K562 (cell line): Measurements from ENCODE around the gene COL23A1. TPM values are rescaled to one million over a fixed set of nuclear protein-coding genes. Genes with fewer than 3 reads are reported as not detected.

Experiments
- ATAC-seq: fragments of 200-7000 bp; cut with Tn5 transposase; 3 replicates; pipeline ENCODE4 v1.9.1; 2020; ENCODE audit warnings: moderate library complexity
- BruUV-seq: library from RNA; stranded (reverse); fragments of 400-500 nt; replicated peaks from 2 replicates; lab custom pipeline; 2021; lab: Mats Ljungman, UMichigan
- CTCF ChIA-PET: fragments of 300-600 bp; formaldehyde crosslinking; extraction: SDS; loops from one replicate; lab custom pipeline; 2021; ENCODE audit warnings: low intra/inter-chr PET ratio; lab: Yijun Ruan, JAX
- POLR2A ChIA-PET: fragments of 300-600, 350-650 bp; sonication (Branson Sonifier 250); formaldehyde crosslinking; extraction: SDS; loops from one replicate; lab custom pipeline; 2021; ENCODE audit warnings: antibody characterized with exemption, inconsistent platforms; lab: Yijun Ruan, JAX
- DNase-seq, 4 experiments: peaks; one replicate each; pipeline versions ENCODE4 v3.0.0 to v3.0.0-alpha.2; 2011 to 2018; ENCODE audit warnings: low spot score in 3 of 4, mixed read lengths in 3 of 4; ENCODE audit errors: extremely low read depth in 1 of 4
- FAIRE-seq: peaks from 2 replicates; lab custom pipeline; 2011; peaks lifted over from hg19 to GRCh38; lab: Jason Lieb, UNC
- H2AFZ ChIP-seq: 2 replicates; pipeline ENCODE4 v1.6.0; 2011; ENCODE audit warnings: low read depth, low read length, control low read depth, inconsistent platforms
- H3K27ac ChIP-seq: fragments of 200-600 bp; 3 replicates; pipeline ENCODE4 v1.8.0; 2011; ENCODE audit warnings: low read depth, mild to moderate bottlenecking, control low read depth, inconsistent platforms, low read length, moderate library complexity, mixed read lengths; ENCODE audit errors: extremely low read depth
- H3K27me3 ChIP-seq, 2 experiments: fragments of 300-600 bp in 1 of 2; 2 replicates in 1 of 2; 3 replicates in 1 of 2; pipeline versions ENCODE4 v1.6.0 to v1.8.0; 2011; ENCODE audit warnings: inconsistent platforms in 2 of 2, low read length in 2 of 2, mild to moderate bottlenecking in 1 of 2, mixed read lengths in 1 of 2, moderate library complexity in 1 of 2; ENCODE audit not compliant: control insufficient read depth in 2 of 2, insufficient read depth in 2 of 2
- H3K36me3 ChIP-seq: fragments of 300-600 bp; 3 replicates; pipeline ENCODE4 v1.8.0; 2011; ENCODE audit warnings: mild to moderate bottlenecking, low read length, inconsistent platforms; ENCODE audit not compliant: control insufficient read depth, insufficient read depth
- H3K4me1 ChIP-seq, 2 experiments: fragments of 200-600 bp in 1 of 2; replicated peaks in 1 of 2; 2 replicates in 1 of 2; 3 replicates in 1 of 2; pipeline versions ENCODE4 v1.5.1 to v1.8.0; 2011; ENCODE audit warnings: inconsistent platforms in 2 of 2, low read length in 2 of 2, mild to moderate bottlenecking in 1 of 2, mixed read lengths in 1 of 2, moderate library complexity in 1 of 2; ENCODE audit not compliant: control insufficient read depth in 2 of 2, insufficient read depth in 2 of 2
- H3K4me2 ChIP-seq: 2 replicates; pipeline ENCODE4 v1.6.1; 2011; ENCODE audit warnings: low read length, control low read depth, inconsistent platforms, mixed read lengths; ENCODE audit not compliant: insufficient read depth
- H3K4me3 ChIP-seq: fragments of 200-600 bp; sonication (generic), shearing (Covaris generic); 2 replicates; pipeline ENCODE4 v1.5.1; 2016; ENCODE audit warnings: control low read depth, inconsistent platforms
- H3K79me2 ChIP-seq: fragments of 200-600 bp; 3 replicates; pipeline ENCODE4 v1.8.0; 2011; ENCODE audit warnings: low read length, inconsistent platforms; ENCODE audit not compliant: control insufficient read depth, insufficient read depth
- H3K9ac ChIP-seq, 2 experiments: 2 replicates each; pipeline versions ENCODE4 v1.6.0 to v1.6.1; 2011; ENCODE audit warnings: low read depth in 2 of 2, low read length in 2 of 2, control low read depth in 1 of 2, inconsistent platforms in 1 of 2, mild to moderate bottlenecking in 1 of 2, mixed read lengths in 1 of 2; ENCODE audit not compliant: insufficient read depth in 1 of 2
- H3K9me1 ChIP-seq: one replicate; pipeline ENCODE4 v1.6.0; 2011; ENCODE audit warnings: inconsistent platforms, mild to moderate bottlenecking, low read length, moderate library complexity; ENCODE audit not compliant: control insufficient read depth, insufficient read depth
- H3K9me3 ChIP-seq: replicated peaks from 2 replicates; pipeline ENCODE4 v1.5.1; 2011; ENCODE audit warnings: low read depth, low read length, inconsistent platforms; ENCODE audit not compliant: control insufficient read depth, insufficient read depth
- H4K20me1 ChIP-seq: replicated peaks from 2 replicates; pipeline ENCODE4 v1.6.1; 2011; ENCODE audit warnings: low read length, inconsistent platforms, mixed read lengths; ENCODE audit not compliant: control insufficient read depth, insufficient read depth
- ZNF766 ChIP-seq: fragments of 200-800 bp; sonication (Bioruptor generic); conservative IDR thresholded peaks from 2 replicates; pipeline ENCODE4 v1.6.1; 2016; ENCODE audit warnings: missing genetic modification characterization, missing compliant biosample characterization
- WGBS: fragments of 100-300 bp; shearing (Covaris generic); methylation state at CpG from one replicate; pipeline ENCODE4 v1.1.6; 2016; ENCODE audit warnings: low coverage, mixed read lengths; ENCODE audit not compliant: insufficient coverage; ENCODE audit errors: missing lambda C conversion rate; 5-methylcytosine and 5-hydroxymethylcytosine counted together
- in situ Hi-C: fragments of 300-500 bp; cut with MboI; formaldehyde crosslinking; loops from 4 replicates; pipeline ENCODE4 v1.15.0; 2018; ENCODE audit warnings: inconsistent platforms, mixed read lengths
- intact Hi-C: fragments of 100-400 bp; cut with micrococcal nuclease; formaldehyde crosslinking; loops from 2 replicates; pipeline ENCODE4 v1.14.2; 2022
- polyA plus RNA-seq, 8 experiments: library from polyadenylated mRNA; depleted of rRNA in 4 of 8; stranded (reverse) in 5 of 8; unstranded in 3 of 8; fragments of >200 nt; fragmentation: Nextera tagmentation in 2 of 8; fragmentation: Illumina TruSeq in 1 of 8; extraction: Ambion mirVana in 2 of 8; extraction: Trizol in 1 of 8; gene quantifications; 2 replicates each; pipeline versions ENCODE4 v1.2.1 to v1.2.3, GENCODE V29; 2011 to 2014; ENCODE audit warnings: inconsistent platforms in 1 of 8, missing spikeins in 1 of 8
- total RNA-seq, 7 experiments: library from RNA; depleted of rRNA in 6 of 7; stranded (reverse); fragments of >200 nt in 6 of 7; fragmentation: Illumina TruSeq in 2 of 7; extraction: Trizol in 2 of 7; gene quantifications; 2 replicates each; pipeline versions ENCODE4 v1.2.1 to v1.2.3, GENCODE V29; 2011 to 2021; ENCODE audit warnings: low replicate concordance in 1 of 7
- TF ChIP-seq, protein P1 (sequence below): fragments of 250-450 bp; sonication (Bioruptor Pico); IDR thresholded peaks from 2 replicates; pipeline ENCODE4 v1.4.0; 2020; ENCODE audit warnings: mild to moderate bottlenecking, moderate library complexity

COL23A1 gene
- total and polyA plus RNA-seq, 9 of the 15 experiments (the other 6 are each of a cell fraction or from before 2014, with no cell fraction given) = 0.09 TPM; not detected in 8

DNA sequence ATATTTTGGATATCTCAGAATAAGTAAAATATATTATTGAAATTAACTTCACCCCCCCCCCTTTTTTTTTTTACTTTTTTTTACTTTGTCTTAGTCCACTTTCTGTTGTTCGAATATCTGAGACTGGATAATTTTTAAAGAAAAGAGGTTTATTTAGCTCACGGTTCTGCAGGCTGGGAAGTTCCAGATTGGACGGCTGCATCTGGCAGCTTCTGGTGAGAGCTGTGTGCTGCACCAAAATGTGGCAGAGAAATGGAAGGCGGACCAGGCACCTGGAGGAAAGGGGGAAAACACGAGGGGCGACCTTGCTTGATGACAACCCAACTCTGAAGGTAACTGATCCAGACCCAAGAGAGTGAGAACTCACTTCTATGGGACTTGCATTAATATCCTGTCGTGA lies 397.4 kb downstream of the COL23A1 start:
- Histone ChIP-seq H3K4me3 (no peak overlapping the region), H3K4me2 (no peak overlapping the region), H3K36me3 (no peaks in the 10 kb centered on the region), H4K20me1 (no peaks in the 10 kb centered on the region), H3K27me3 (peaks cover 5 to 16% of the 10 kb centered on the region in 2 experiments; a peak in 3 of 5 replicates), H3K4me1 (peaks cover 0 to 8% of the 10 kb centered on the region in 2 experiments; a peak in 2 of 5 replicates), H3K79me2 (no peaks in the 10 kb centered on the region), H3K27ac (no peak overlapping the region), H3K9me3 (no peaks in the 10 kb centered on the region; the same call in 1 of the 2 replicates), H2AFZ (0 out of 2 replicates have a peak overlapping the region, but pooled peaks have one; percentile 16), H3K9ac (no peak overlapping the region), H3K9me1 (no peaks in the 10 kb centered on the region)
- 31% methylated on average over 7 of the region's 7 CpGs for WGBS
- intact Hi-C loops = no loop called here
- FAIRE-seq (no peak), DNase-seq (peak in 1 of 4 experiments; percentile 3), ATAC-seq (no peak)
- POLR2A ChIA-PET = interaction anchor here (0.9 kb wide), 1 partner anchor 12 kb away, joined by 3 read pairs; the partner anchor contains the start of gene HNRNPAB
- no TSS peak for BruUV-seq
- TF ChIP-seq ZNF766 (CRISPR knock-in tag) = peak; percentile 99
- TF ChIP-seq, protein P1, sequence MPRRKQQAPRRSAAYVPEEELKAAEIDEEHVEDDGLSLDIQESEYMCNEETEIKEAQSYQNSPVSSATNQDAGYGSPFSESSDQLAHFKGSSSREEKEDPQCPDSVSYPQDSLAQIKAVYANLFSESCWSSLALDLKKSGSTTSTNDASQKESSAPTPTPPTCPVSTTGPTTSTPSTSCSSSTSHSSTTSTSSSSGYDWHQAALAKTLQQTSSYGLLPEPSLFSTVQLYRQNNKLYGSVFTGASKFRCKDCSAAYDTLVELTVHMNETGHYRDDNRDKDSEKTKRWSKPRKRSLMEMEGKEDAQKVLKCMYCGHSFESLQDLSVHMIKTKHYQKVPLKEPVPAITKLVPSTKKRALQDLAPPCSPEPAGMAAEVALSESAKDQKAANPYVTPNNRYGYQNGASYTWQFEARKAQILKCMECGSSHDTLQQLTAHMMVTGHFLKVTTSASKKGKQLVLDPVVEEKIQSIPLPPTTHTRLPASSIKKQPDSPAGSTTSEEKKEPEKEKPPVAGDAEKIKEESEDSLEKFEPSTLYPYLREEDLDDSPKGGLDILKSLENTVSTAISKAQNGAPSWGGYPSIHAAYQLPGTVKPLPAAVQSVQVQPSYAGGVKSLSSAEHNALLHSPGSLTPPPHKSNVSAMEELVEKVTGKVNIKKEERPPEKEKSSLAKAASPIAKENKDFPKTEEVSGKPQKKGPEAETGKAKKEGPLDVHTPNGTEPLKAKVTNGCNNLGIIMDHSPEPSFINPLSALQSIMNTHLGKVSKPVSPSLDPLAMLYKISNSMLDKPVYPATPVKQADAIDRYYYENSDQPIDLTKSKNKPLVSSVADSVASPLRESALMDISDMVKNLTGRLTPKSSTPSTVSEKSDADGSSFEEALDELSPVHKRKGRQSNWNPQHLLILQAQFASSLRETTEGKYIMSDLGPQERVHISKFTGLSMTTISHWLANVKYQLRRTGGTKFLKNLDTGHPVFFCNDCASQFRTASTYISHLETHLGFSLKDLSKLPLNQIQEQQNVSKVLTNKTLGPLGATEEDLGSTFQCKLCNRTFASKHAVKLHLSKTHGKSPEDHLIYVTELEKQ (CRISPR knock-in tag) = no peak
- CTCF ChIA-PET = interaction anchor here (0.6 kb wide), 1 partner anchor 123 kb away, joined by 3 read pairs; no protein-coding TSS in a partner anchor
- in situ Hi-C loops = no loop called here
